ENCODE measurements around the gene CTNNAL1.

Gene CTNNAL1

DNA sequence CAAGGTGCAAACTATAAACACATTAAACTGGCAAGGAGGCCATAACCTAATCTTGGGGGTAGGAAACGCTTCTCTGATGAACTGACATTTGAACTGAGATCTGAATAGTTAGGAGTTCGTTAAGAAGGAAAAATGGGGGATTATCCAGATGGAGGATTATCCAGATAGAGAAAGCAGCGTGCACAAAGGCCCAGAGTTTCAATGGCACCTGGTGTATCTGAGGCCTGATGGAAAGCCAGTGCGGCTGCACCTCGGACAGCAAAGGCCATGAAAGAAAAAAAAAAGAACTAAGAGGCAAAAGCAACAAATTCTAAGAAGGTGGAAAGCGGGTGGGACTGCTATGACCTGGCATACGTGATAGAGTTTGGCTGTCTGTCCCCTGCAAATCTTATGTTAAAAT, 13.0 kb upstream of the CTNNAL1 start:
- DNase-seq (ENCODE audit: low read depth), result no peak

DNA sequence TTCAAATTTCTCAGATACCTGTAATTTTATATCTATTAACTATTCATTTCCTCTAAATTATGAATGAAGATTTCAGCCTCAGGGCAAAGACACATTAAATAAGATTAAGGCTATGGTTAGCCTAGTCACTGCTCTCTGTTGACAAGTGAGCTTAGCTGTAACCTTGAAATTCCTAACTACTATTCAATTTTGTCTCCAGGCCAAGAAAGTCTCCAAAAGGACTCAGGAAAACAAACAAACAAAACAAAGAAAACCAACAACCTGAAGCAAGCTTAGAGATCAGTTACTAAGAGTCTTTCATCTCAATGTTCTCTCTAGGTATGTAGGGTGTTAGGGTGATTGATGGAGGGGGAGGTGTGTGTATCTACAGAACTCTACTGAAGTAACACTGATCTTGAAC, 9.6 kb upstream of the CTNNAL1 start:
- DNase-seq (ENCODE audit: low read depth), result no peak

DNA sequence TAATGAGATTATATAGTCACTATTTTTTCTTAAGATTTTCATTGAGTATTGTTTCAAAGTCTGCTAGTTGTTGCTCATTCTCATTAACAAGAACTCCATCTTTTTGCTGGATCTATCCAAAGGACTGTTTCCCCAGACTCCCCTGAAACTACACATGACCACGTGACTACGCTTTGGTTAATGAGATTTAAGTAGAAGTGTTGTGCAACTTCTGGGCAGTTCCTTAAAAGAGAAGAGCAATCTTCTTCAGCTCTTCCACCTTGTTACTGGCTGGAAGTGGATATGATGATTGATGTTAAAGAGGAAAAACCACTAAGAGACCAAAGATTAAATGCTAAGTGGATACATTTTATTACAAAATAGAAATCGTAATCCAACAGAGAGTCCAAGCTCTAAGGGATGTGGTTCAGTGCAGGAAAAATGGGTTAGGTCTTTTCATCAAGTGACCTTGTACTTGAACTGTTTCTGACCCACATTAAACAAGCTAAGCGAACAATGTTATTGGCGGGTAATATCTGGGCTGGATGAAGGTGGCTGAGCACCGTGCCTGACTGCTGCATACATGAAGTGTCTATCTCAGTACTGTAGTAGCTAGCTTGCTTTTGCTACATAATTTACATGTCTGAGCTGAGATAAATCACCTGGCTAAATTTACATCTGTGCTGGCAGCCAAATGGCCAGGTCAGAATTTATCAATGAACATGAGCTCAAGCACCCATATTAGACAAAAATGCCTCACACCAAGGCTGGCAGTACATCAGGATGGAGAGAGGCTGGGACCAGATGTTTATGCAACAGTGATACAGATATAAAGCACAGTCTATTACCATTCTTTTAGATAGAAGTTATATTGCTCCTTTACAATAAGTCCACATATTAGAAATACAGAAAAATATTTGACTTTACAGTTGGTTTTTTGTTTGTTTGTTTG, 7.5 kb upstream of the CTNNAL1 start:
- no peak for DNase-seq (ENCODE audit: low read depth)

DNA sequence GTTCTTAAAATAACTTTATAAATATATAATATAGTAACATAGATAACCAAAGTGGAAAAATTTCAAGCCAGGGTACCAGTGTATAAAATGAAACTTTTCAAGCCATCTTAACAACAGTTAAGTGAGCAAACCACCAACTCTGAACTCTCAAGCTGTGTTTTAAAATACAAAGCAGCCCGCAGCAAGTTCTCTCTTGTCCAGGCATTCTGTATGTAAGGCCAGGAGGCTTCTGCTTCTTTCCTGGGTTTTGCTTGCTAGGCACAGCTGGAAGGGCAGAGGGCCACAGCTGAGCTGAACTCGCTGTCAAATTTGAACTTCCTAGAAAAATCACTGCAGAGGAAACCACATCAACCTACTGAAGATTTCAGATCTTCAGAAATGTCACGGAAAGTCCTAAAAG, 6.8 kb upstream of the CTNNAL1 start:
- no peak for DNase-seq (ENCODE audit: low read depth)

DNA sequence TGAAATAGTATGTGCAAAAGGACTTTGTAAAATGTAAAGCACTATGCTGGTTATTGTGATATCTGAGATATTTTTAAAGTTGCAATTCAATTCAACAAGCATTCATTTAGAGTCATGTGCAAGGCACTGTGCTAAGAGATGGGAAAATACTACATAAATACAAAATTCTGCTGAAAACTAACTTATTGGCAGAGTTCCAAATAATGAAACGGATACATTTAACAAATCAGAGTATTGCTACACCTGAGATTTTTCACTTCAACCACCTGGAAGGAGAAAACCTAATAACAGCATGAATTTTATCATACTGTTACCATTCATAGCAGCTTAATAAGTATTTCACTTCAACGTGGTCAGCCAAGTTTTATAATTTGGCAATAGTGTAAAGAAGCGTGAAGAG, 6.1 kb upstream of the CTNNAL1 start:
- no peak for DNase-seq (ENCODE audit: low read depth)

DNA sequence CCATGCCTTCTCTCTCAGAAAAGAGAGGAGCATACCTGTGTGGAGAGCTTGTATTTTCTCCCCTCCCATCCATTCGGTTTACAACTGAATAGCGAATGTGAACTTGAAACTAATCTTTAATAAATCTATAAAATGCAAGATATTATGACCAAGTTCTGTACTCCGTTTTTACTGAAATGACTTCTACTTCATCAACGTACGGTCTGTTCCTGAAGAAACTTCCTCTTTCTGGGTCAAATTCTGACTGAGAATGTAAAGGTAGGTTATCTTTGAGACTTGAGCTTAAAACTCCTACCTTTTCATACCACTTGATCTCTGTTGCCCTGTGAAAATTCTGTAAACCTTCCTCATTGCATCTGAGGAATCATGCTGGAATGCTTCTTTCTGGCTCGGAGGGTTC, 4.2 kb upstream of the CTNNAL1 start:
- no peak for DNase-seq (ENCODE audit: low read depth)

DNA sequence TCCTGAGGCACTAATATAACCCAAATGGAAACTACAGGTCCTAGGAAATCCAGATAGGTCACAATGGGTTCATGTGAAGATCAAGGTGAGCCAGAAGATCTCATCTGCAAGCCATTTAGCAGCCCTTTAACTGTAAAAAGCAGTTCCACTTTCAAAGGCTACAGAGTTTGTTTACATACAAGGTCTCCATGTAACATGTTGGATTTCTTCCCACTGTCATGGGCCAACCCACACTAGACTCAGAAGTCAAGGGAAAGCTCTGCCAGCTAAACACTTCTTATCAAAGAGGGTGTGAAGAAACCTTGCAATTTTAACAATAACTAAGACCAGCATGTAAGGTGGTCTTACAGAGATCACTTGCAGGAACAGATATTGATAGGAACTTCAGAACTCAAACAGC, 3.8 kb upstream of the CTNNAL1 start:
- no peak for DNase-seq (ENCODE audit: low read depth)

DNA sequence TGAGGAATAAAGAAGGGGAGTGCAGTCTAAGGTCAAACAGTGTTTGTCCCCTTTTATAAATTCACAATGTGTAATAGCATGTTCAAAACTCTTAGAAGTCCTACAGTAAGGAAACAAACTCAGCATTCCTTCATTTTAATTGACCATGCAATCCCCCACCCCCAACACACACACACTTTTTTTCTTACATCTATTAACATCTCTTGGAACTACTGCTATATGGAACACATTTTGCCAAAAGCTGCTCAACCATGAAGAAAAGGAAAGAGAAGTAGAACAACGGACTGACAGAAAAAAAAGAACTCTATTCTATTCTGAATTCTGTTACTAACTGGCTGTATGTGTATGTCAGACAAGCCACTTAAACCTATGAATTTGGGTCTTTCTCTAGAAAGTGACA, 2.8 kb upstream of the CTNNAL1 start:
- DNase-seq (ENCODE audit: low read depth), result no peak

DNA sequence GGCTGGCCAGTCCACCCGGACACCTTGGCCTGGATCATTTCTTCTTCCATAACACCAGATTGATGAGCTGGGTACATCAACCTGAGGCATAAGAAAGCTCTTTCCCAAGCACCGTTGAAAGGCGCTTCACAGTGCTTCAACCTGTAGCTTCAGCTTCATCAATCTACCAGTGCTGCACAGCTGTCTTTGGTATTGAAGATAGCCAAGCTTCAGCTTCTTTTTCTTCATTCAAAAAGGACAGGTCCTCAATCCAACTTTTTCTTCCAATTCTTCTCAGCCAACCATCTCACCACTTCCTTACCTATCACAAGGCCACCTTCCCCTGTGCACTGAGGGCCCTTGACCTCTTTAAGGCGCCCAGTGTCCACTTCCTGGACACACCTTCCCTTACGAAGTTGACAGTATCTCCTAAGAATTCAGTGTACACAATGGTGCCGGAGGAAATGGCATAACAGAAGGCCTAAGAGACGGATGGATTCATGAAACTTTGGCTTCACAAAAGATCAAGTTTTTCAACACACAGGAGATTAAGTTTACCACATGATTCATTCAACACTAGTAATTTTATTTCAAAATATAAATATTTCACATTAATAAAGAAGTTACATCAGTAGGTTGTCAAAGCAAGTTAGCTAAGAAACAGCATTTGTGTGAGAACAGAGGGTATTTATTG, 1.4 kb upstream of the CTNNAL1 start:
- no peak for DNase-seq (ENCODE audit: low read depth)

DNA sequence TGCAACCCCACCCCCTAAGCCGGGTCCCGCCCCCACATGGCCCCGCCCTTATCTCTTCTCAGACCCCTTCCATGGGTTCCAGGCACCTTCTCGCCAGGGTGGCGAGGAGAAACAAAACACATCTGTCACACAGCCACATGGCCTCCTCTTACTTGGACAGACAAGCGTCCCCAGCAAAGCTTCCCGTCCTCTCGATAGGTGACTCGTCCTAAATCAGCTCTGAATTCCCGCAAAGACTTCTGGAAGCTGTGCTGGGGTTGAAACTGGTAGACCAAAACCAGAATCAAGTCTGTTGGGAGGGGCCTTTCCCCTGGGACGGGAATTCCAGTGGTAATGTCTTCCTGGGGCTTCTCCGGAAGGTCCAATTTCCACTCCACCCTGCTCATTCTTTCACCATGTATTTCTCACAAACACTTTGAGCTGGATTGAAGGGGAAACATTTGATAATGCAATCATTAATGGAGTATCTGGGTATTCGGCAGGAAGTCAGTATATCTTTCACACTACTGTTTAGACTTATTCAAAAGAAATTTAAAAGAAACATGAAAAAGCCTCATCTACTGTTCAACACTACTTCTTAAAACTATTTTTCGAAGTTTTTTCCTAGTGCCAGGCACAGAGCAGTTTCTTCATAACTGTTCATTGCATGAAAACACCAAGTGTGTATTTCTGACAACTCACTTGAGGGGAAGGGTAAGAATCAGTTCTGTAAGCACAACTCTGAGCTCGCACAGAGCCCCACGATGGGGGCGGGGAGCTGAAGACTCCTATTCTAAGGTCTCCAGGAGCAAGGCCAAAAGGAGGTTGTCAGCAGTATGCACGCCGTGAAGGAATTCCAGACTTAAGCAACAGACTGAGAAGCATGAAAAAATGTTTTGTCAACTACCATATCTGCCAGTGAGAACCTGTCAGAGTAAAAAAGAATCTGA, 644 bp upstream of the CTNNAL1 start:
- no peak for DNase-seq (ENCODE audit: low read depth)

DNA sequence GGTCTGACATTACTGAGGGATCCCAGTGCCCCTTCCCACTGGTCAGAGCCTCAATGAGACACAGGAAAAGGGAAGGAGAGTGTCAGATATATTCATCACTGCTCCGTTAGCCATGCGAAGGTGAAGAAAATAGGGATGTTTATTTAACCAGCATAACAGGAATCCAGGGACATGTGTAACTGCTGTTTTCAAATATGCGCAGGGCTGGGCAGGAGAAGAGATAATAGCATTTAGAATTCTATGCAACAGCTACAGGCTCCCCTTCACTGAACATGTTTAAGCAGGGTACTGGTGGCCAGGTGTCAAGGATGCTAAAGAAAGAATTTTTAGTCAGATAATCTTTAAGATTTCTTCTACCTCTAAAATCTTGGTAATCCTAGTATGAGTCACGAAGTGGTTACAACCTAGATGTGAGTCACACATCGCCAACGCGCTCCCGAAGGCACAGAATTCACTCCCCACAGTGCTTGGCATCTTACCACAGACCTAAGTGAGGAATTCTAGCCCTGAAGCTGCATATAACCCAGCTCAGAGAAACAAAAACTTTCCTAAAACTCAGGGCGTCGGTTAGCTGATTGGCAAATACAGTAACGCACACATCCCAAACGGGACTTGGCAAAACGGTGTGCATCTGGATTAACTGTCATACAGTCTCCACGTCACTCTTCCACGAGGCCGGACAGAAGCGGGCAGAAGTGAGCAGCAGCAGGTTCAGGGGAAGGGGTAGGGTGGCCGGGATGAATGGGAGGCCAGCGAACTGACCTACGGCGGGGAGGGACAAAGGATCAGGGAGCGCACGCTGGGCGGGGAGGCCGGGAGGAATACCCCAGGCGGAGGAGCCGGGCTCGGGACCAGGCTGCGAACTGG, 1.1 kb downstream of the CTNNAL1 start:
- no peak for DNase-seq (ENCODE audit: low read depth)

DNA sequence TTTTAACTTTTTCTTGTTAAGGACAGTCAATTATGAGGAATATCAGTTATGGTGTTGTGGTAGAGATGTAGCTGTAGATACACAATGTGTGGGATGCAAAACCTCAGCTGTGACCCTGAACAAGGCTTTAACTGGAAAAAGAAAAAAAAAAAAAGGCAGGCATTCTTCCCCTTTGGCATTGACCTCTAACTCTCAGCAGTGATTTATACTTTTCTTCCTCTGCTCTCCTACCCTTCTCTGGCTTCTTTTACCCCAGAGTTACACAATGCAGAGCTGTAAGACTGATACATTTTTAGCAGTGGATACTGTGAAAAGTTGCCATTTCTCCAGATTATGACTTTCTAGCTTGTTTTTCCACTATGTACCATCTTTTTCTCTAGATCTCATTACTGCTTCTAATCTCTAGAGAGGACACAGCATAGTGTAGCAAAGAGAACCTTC, 2.0 kb downstream of the CTNNAL1 start:
- no peak for DNase-seq (ENCODE audit: low read depth)

DNA sequence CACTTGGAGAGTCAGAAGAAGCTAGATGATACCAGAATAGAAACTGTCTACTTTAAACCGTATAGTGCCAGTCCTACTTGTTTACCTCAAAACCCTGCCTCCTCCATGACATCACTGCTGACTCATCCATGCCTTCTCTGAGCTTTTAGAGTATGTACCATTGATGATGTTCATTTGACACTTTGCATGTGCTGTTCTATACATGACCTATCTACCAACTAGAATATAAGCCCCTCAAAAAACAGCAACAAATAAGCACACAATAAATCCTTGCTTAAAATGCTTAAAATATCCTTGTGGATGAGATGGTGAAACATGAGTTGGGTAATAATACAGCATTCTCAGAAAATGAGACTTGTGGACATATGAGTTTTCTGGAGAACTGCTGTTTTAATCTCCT, 2.6 kb downstream of the CTNNAL1 start:
- DNase-seq (ENCODE audit: low read depth), result no peak

DNA sequence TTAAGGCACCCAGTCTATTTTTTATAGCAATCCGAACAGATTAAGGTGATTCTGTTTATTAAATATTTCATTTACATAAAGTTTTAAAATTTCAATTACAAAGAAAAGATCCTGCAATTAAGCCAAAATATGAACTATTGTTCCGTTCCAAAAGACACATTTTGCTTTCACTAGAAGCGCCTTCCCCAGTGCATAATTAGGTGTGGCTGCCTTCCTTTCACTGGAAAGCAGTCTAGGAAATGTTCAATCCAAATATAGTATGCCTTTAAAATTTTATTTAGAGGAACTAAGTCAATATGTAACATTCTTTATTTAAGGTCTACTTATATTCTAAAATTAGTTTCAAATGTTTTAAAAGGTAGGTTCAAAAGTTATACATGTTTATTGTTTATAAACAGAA, 7.6 kb downstream of the CTNNAL1 start:
- no peak for DNase-seq (ENCODE audit: low read depth)

DNA sequence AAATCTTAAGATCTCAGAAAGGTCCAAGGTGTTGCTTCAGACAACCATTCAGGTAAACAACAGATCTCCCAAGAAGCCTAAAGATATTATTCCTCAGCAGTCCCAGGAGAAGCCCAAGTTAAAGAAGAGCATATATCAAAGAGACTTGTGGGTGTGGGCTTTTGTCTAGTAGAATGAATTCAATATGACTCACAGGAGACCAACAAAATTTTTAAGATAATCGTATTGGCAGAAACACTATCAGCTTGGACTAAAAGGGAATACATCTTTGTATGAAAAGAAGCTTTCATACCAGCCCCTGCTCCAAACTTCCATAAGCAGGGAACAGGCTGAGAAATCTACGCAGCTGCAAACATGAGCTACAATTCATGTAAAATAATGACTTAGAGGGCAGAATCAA, 10.2 kb downstream of the CTNNAL1 start:
- DNase-seq (ENCODE audit: low read depth), result no peak

DNA sequence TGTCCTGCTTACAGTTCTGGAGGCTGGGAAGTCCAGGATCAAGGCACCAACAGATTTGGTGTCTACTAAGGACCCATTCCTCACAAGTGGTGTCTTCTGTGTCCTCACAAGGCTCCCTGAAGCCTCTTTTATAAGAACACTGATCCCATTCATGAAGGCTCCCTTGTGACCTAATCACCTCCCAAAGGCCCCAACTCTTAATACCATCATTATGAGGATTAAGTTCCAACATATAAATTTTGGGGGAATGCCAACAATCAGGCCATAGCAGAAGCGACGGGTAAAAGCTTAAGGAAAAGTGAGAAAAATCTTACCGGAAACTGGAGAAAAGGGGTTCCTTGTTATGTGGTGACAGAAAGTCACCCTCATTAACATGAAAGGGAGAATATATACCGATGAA, 11.2 kb downstream of the CTNNAL1 start:
- no peak for DNase-seq (ENCODE audit: low read depth)

DNA sequence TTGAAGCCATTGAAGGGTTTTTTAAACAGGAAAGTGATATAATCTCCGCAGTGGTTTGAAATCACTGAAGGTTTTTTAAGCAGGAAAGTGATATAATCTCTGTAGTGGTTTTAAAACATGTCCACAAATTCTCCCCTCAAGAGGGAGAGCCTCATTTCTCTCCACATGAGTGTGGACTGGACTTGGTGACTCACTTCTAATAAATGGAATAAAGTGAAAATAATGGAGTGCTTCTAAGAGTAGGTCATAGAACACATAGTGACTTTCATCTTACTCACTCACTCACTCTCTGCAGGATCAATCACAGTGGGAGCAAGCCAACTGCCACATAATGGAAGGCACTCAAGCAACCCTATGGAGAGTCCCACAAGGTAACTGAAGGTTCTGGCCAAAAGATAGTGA, 12.0 kb downstream of the CTNNAL1 start:
- DNase-seq (ENCODE audit: low read depth), result no peak

DNA sequence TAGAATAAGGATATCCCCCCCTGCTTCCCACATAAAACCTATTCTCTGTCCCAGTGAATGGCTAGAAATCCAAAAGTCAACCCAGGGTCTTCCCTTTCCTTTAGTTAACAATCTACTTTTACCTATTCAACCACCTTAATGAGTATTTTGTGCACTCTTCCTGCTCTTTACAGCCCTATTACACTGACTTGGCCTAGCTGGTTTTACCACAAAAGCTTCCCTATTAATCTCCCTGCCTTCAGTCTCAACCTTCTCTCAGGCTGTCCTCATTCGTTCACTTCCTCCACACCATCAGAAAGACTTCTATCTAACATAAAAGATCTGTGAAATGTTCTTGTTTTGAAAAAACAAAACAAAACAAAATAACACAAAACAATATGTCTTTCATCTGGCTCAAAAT, 16.2 kb downstream of the CTNNAL1 start:
- no peak for DNase-seq (ENCODE audit: low read depth)

DNA sequence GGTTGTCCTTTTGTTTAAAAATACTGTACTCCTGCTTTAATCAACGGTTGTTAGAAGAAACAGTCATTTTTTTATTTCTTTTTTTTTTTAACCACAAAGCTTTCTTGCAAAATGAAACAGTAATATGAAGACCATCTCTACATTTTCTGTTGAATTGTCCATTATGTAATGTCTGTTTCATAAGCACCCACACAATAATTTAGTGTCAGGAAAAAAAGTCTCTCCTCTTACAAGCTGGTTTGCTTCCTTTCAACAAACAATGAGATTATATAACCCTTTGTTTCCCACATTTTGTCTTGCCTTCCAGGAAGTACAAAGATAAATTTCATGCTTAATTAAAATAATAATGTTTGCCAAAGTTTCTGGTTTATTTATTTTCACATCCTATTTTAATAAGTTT, 16.7 kb downstream of the CTNNAL1 start:
- no peak for DNase-seq (ENCODE audit: low read depth)

DNA sequence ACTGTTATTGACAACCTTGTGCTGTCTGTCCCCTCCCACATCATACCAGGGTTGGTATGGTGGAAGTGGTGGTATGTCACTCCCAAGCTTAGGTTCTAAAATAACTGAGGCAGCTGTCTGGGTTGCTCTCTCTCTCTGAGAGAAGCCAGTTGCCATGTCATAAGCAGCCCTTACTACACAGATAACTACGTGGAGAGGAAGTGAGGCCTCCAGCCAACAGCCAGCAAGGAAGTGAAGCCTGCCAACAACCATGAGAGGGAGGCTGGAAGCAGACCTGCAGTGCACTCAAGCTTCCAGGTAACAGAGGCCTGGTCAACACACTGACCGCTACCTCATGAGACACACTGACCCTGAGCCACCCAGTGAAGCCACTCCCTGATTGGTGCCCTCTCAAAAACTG, 18.6 kb downstream of the CTNNAL1 start:
- DNase-seq (ENCODE audit: low read depth), result no peak

DNA sequence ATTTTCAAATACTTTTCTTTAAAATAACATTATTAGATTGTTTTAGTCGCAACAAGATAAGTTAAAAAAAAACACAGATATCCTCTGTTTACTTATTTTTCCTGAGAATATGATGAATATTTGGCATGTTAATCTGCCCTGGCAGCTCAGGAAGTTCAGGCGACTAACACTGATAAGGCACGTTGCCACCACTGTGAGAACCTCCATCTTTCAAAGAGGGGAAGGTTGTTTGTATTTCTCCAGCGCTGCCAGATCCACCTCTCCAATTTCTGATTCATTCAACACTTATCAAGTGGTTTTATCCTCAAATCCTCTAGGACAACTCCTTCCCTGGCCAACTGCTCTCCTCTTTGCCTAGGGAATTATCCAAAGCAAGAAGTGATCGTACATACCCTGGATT, 21.8 kb downstream of the CTNNAL1 start:
- no peak for DNase-seq (ENCODE audit: low read depth)

DNA sequence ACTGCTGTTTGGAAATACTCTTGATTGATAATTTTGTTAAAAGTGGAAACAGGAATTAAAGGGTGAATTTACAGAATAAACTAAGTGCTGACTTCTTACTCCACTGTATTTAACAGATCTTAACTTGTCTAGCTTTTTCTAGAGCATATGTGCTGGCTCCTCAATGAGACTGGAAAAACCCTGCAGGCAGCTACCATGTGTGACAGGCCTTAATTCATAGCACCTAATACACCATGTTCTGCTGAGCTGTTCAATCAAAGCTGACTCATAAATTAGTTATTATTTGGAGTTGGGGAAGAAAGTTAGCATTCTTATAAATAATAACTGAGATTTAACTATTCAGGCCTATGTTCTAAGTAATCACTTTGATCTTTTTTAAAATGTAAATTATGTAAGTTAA, 29.4 kb downstream of the CTNNAL1 start:
- DNase-seq (ENCODE audit: low read depth), result no peak

Data from stimulated activated CD8-positive, alpha-beta memory T cell treated with anti-CD3 and anti-CD28 coated beads, Interleukin-15, amount 100 ng/mL, for 24 hours (primary cell).